ENCODE data around the gene SNRNP35.
"Not testable (repeated sequence)": the region's sequence is repeated elsewhere in the genome, so short reads cannot be mapped to it uniquely, and the experiment has no call there.

SNRNP35 gene

DNA sequence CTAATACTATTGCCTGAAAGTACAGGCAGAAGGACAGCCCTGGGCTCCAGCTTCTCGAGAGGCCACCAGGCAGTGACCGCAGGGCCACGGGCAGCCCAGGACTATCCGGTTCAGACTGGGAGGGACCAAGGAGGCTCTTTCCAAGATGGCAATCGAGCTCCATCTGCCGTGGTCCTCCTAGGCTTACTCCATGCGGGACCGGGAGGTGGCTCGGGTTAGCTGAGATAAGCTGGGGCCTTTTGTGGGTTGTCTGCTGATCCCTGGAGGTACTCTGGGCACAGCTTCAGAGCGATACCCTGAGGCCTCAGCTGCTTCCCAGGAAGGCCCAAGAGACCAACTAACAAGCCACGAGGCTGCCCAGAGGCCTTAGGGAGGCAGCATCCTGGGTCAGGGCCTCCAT, 33.1 kb downstream of the SNRNP35 start:
- DNase-seq, result no peak

DNA sequence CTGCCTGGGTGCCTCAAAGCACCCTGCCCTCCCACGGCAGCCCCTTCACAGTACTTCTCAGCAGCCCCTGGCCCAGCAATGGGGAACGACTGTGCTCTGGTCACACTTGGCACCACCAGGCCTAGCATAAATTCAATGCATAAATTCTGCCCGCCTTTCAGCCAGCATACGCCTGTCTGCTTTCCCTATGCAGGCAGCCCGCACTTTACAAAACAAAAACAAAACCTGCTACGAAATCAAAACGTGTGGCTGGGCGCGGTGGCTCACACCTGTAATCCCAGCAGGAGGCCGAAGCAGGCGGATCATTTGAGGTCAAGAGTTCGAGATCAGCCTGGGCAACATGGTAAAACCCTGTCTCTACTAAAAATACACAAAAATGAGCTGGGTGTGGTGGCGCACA, 33.5 kb downstream of the SNRNP35 start:
- no peak for DNase-seq

GRCh38 chr12:123492339-123493039, 34.5 kb downstream of the SNRNP35 start:
- DNase-seq, result not testable (repeated sequence)

- no peak for DNase-seq
These were observed 36.3 kb downstream of the SNRNP35 start for GRCh38 chr12:123494124-123494851.

DNA sequence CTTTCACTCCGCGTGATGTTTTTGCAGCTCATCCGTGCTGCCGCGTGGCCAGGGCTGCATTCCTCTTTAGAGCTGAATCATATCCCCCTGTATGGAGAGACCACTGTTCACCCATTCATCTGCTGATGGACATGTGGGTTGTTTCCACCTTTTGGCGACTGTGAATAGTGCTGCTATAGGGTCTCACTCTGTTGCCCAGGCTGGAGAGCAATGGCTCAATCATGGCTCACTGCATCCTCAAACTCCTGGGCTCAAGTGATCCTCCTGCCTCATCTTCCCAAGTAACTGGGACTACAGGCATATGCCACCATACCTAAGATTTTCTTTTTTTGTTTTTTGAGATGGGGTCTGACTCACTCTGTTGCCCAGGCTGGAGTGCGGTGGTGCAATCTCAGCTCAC, 39.1 kb downstream of the SNRNP35 start:
- DNase-seq, result no peak

- DNase-seq, result no peak
These were observed 40.3 kb downstream of the SNRNP35 start for GRCh38 chr12:123498126-123498825.

DNA sequence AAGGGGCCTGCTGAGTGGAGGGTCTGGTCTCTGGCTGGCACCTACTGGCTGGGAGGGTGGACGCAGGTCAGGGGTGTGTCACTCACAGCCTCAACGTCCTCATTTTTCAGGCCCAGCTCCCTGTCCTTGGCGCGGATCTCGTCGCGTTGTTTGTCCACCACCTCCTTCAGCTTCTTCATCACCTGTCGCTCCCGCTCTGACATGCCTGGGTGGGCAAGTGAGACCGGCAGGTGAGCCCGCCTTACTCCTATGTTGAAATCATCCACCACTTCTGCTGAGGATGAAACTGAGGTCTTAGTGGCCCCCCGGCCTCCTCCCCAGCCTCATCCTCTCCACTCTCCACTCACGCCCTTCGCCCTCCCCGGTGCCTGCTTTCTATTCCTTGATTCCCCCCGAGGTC, 41.4 kb downstream of the SNRNP35 start:
- DNase-seq, result no peak

DNA sequence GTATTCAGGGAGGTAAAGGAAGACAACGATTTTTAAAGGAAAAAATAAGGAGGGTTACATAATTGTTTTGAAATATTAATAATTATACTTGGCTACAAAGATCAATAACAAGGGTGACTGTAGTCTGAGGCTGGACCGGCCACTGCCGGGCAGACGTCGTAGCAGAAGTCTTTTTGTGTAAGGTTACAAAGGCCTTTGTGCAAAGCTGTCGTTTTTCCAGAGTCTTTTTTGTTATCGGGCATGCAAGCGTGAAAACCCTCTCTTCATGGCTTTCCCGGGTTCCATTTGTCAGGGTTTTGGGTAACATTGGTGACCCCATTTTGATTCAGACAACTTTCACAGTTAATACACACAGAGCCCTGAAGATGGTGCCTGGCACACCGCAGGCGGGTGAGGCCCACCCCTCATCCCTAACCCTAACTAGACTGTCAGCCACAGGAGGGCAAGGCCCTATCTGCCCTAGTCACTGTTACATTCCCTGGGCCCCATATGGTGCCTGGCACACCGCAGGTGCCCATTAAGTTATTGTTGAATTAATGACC, 44.3 kb downstream of the SNRNP35 start:
- DNase-seq, result no peak

- no peak for DNase-seq
These were observed 48.3 kb downstream of the SNRNP35 start for GRCh38 chr12:123506059-123506842.

DNA sequence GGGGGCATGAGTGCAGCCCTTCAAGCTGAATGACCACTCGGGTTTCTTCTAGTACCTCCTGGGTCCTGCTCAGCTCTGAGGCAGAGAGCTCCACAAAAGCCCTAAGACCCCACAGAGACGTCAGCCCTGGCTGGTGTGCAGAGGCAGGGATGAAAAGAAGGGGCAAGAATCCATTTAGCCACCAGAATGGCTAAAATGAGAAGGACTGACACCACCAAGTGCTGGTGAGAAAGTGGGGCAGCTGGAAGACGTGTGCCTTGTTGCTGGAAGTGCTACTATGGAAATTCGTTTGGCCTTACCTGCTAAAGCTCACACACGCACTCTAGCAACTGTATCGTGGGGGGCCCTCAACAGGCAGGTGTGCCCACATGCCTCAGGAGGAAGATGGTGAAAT, 48.9 kb downstream of the SNRNP35 start:
- DNase-seq, result no peak

DNA sequence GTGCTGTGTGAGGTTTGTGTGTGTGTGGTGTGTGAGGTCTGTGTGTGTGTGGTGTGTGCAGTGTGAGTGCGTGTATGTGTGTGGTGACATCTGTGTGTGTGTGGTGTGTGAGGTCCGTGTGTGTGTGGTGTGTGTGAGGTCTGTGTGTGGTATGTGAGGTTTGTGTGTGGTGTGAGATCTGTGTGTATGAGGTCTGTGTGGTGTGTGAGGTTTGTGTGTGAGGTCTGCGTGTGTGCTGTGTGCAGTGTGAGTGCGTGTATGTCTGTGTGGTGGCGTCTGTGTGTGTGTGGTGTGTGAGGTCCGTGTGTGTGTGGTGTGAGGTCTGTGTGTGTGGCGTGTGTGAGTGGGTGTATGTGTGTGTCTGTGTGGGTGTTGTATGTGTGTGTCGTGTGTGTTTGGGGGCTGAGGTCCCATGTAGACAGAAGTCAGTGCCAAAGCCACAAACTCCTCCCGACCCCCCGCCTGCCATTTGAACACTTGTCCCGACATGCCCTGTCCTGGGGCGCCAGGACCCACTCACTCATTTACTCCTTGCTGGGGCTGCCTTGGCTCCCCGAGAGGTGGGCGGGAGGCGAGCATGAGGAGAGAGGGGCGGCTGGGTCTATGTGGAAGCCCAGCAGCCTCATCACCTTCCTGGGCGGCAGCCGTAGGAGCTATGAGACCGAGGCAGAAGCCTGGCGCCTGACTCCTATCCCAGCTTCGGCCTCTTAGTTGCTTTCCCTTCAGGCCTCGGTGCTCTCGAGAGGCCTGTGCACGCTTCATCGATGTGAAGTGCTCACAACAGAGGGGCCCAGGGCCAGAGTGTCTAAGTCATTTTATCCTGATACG, 55.1 kb downstream of the SNRNP35 start:
- peak; percentile 69 for DNase-seq

DNA sequence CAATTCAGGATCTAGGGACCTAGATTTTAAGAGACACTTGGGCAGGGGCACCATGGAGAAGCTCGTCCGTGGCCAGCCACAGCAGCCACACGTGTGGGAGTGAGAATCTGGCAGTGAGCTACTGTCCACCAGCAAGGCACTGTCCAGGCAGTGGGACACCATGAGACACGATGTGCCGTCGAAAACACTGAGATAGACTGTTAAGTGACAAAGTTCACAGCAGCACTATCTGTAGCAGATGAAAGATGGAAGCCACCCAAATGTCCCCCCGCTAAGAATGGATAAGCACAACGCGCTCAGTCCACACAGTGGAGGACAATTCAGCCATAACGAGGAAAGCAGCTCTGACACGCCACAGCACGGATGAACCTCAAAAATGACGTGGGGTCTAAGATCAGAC, 55.9 kb downstream of the SNRNP35 start:
- no peak for DNase-seq

GRCh38 chr12:123514582-123515221, 56.8 kb downstream of the SNRNP35 start:
- DNase-seq, result not testable (repeated sequence)

- DNase-seq, result no peak
These were observed 58.4 kb downstream of the SNRNP35 start for GRCh38 chr12:123516216-123516780.

Data from NCI-H510A (cell line).